ENCODE measurements around the gene LIMS2. TPM values are rescaled to one million over a fixed set of nuclear protein-coding genes. Genes with fewer than 3 reads are reported as not detected.
A peak's percentile ranks its signal among the peaks of the same experiment; 100 is the strongest.

LIMS2 gene
- total and polyA plus RNA-seq, 2 of the 8 experiments (the other 6 are each of a cell fraction or from before 2014, with no cell fraction given) = 3.3 to 4.8 TPM

- no peaks in the 10 kb centered on the region for H4K20me1 ChIP-seq (replicated peaks in 1 of 2; ENCODE audit: control insufficient read depth in 1 of 2, insufficient read depth in 2 of 2, low read length in 2 of 2)
- peak overlapping the region in 1 of 4 experiments; percentile 63; a peak in 2 of 8 replicates for H3K4me3 ChIP-seq (ENCODE audit: extremely low read depth in 1 of 4, insufficient read depth in 2 of 4, low read depth in 3 of 4, low read length in 4 of 4)
- ChIA-PET POLR2A (ENCODE audit: partially characterized antibody) (interaction anchor here (1.1 to 3.8 kb wide), 2 partner anchors 12 to 148 kb away, joined by 3 to 21 read pairs; partner anchors contain the start of genes LIMS2 and WDR33), CTCF (ENCODE audit: partially characterized antibody) (interaction anchor here (0.7 to 4.1 kb wide), 8 partner anchors 10 to 72 kb away, joined by 3 to 15 read pairs (median 5); no protein-coding TSS in a partner anchor)
- H3K27ac ChIP-seq (ENCODE audit: low read depth, low read length) = no peak overlapping the region
- H3K4me1 ChIP-seq (replicated peaks in 1 of 4; ENCODE audit: control insufficient read depth in 3 of 4, insufficient read depth in 4 of 4, low read length in 3 of 4) = peaks cover 0 to 3% (median 0%) of the 10 kb centered on the region in 4 experiments; a peak in 4 of 7 replicates
- no peaks in the 10 kb centered on the region for H3K79me1 ChIP-seq (ENCODE audit: low read depth, low read length)
- no peak overlapping the region for H2BK5ac ChIP-seq (ENCODE audit: low read depth, low read length)
- H2BK12ac ChIP-seq (ENCODE audit: low read depth, low read length) = no peak overlapping the region
- no peaks in the 10 kb centered on the region for H3K36me3 ChIP-seq (ENCODE audit: control insufficient read depth in 2 of 4, insufficient read depth in 4 of 4, low read length in 3 of 4)
- no peak overlapping the region for H4K91ac ChIP-seq (replicated peaks; ENCODE audit: insufficient read length, low read length)
- H2AFZ ChIP-seq (ENCODE audit: low read length) = no peak overlapping the region
- no peak overlapping the region for H3K56ac ChIP-seq (replicated peaks; ENCODE audit: insufficient read length, low read depth, low read length)
- no peak overlapping the region for H3K18ac ChIP-seq (ENCODE audit: extremely low read depth, low read length)
- peak overlapping the region; percentile 43 to 71; a peak in 3 of 4 replicates for H3K4me2 ChIP-seq (ENCODE audit: insufficient read depth in 1 of 2, low read depth in 2 of 2, low read length in 2 of 2)
- no peaks in the 10 kb centered on the region for H3K9me3 ChIP-seq (ENCODE audit: insufficient read depth in 2 of 2, low read depth in 1 of 2, low read length in 1 of 2)
- H4K8ac ChIP-seq (ENCODE audit: extremely low read depth, insufficient read depth, low read length) = no peak overlapping the region
- no peak overlapping the region for H2BK120ac ChIP-seq (replicated peaks; ENCODE audit: low read depth, low read length)
- DNase-seq (ENCODE audit: low read depth in 1 of 2, low spot score in 2 of 2) = no peak
- no peak overlapping the region for H3K4ac ChIP-seq (replicated peaks; ENCODE audit: insufficient read length, low read depth, low read length)
- H3K14ac ChIP-seq (ENCODE audit: insufficient read length) = no peak overlapping the region
- H3K23me2 ChIP-seq (ENCODE audit: low read depth, low read length) = peaks cover 3% of the 10 kb centered on the region; the same call in 1 of the 2 replicates
- no peak for FAIRE-seq
- no peak overlapping the region for H3K23ac ChIP-seq (ENCODE audit: insufficient read length)
- peaks cover 9 to 33% (median 25%) of the 10 kb centered on the region in 4 experiments for H3K27me3 ChIP-seq (replicated peaks in 1 of 4; ENCODE audit: control insufficient read depth in 3 of 4, extremely low read depth in 1 of 4, insufficient read depth in 3 of 4, low read length in 3 of 4)
- H4K5ac ChIP-seq (ENCODE audit: insufficient read length, low read depth, low read length) = no peak overlapping the region
- no peak overlapping the region for H2AK5ac ChIP-seq (ENCODE audit: low read depth, low read length)
- no peaks in the 10 kb centered on the region for H3K79me2 ChIP-seq (ENCODE audit: control insufficient read depth in 1 of 2, insufficient read depth in 2 of 2, low read length in 2 of 2)
- H3K9ac ChIP-seq (replicated peaks in 1 of 4; ENCODE audit: extremely low read depth in 1 of 4, low read depth in 3 of 4, low read length in 3 of 4) = no peak overlapping the region
- 88% methylated on average over 5 of the region's 6 CpGs; no CpG with 5 or more reads in 1 of the 2 experiments for WGBS, 2 experiments (ENCODE audit: extremely low coverage in 1 of 2, insufficient coverage in 1 of 2, insufficient read length in 1 of 2, insufficient replicate concordance in 2 of 2, low coverage in 1 of 2, low lambda C conversion rate in 2 of 2, missing lambda C conversion rate in 1 of 2)
- H2BK15ac ChIP-seq (ENCODE audit: low read length) = no peak overlapping the region
- H2BK20ac ChIP-seq (ENCODE audit: low read length) = no peak overlapping the region
- TF ChIP-seq SAP30 (IDR thresholded peaks at IDR 0.05; ENCODE audit: insufficient read depth, insufficient replicate concordance, low read length) (no peak), KDM1A (IDR thresholded peaks at IDR 0.05; ENCODE audit: borderline replicate concordance, low read length) (no peak), POLR2AphosphoS5 (IDR thresholded peaks at IDR 0.05; ENCODE audit: low read depth, low read length) (no peak), POU5F1 (IDR thresholded peaks at IDR 0.05; ENCODE audit: low read depth, low read length) (no peak), SP2 (IDR thresholded peaks at IDR 0.05; ENCODE audit: low read length) (no peak), TAF1 (IDR thresholded peaks at IDR 0.05; ENCODE audit: low read depth, low read length) (no peak), RFX5 (IDR thresholded peaks at IDR 0.05; ENCODE audit: borderline replicate concordance, low read depth, low read length) (no peak), CREB1 (IDR thresholded peaks at IDR 0.05) (no peak), ZNF274 (IDR thresholded peaks at IDR 0.05; ENCODE audit: borderline replicate concordance, extremely low read depth, low read length) (no peak), CBX8 (IDR thresholded peaks at IDR 0.05; ENCODE audit: borderline replicate concordance, low read depth, low read length) (no peak), ATF3 (IDR thresholded peaks at IDR 0.05; ENCODE audit: insufficient read depth, low read depth, low read length) (no peak), SIX5 (IDR thresholded peaks at IDR 0.05; ENCODE audit: low read depth, low read length) (no peak), SIRT6 (IDR thresholded peaks at IDR 0.05; ENCODE audit: low read length) (no peak), JUN (IDR thresholded peaks at IDR 0.05; ENCODE audit: low read depth, low read length) (no peak)
Measured at GRCh38 chr2:127663566-127664064, 11.7 kb downstream of the LIMS2 start.
